ENCODE data around the gene COPZ2.
"Not testable (repeated sequence)": the region's sequence is repeated elsewhere in the genome, so short reads cannot be mapped to it uniquely, and the experiment has no call there.

The COPZ2 gene

GRCh38 chr17:48037036-48037837 is at the start of gene COPZ2:
Gene COPZ2, minus strand, starts transcription at chr17:48037797. Its CDS starts 20 bp downstream, at chr17:48037777.
- DNase-seq = no peak

- DNase-seq = no peak
Observed at GRCh38 chr17:48084932-48085331, 47.3 kb upstream of the COPZ2 start.

- DNase-seq = no peak
Observed at GRCh38 chr17:48081858-48082257, 44.3 kb upstream of the COPZ2 start.

GRCh38 chr17:48077152-48077551 is 39.6 kb upstream of the COPZ2 start:
- DNase-seq = not testable (repeated sequence)

GRCh38 chr17:48074322-48075081 is 36.9 kb upstream of the COPZ2 start:
- peak; percentile 59 for DNase-seq

- not testable (repeated sequence) for DNase-seq
Observed at GRCh38 chr17:48073566-48074094, 36.0 kb upstream of the COPZ2 start.

GRCh38 chr17:48072811-48073210 is 35.2 kb upstream of the COPZ2 start:
- not testable (repeated sequence) for DNase-seq

GRCh38 chr17:48071654-48072053 is 34.1 kb upstream of the COPZ2 start:
- no peak for DNase-seq

- no peak for DNase-seq
Observed at GRCh38 chr17:48070195-48070594, 32.6 kb upstream of the COPZ2 start.

GRCh38 chr17:48068491-48068961 is 30.9 kb upstream of the COPZ2 start:
- DNase-seq = no peak

GRCh38 chr17:48067808-48068207 is 30.2 kb upstream of the COPZ2 start:
- DNase-seq = not testable (repeated sequence)

- no peak for DNase-seq
Observed at GRCh38 chr17:48067245-48067644, 29.6 kb upstream of the COPZ2 start.

GRCh38 chr17:48066656-48067055 is 29.1 kb upstream of the COPZ2 start:
- no peak for DNase-seq

GRCh38 chr17:48066192-48066591 is 28.6 kb upstream of the COPZ2 start:
- no peak for DNase-seq

GRCh38 chr17:48064638-48065037 is 27.0 kb upstream of the COPZ2 start:
- no peak for DNase-seq

GRCh38 chr17:48062273-48062672 is 24.7 kb upstream of the COPZ2 start:
- no peak for DNase-seq

- DNase-seq = no peak
Observed at GRCh38 chr17:48060249-48060648, 22.7 kb upstream of the COPZ2 start.

GRCh38 chr17:48059125-48059668 is 21.6 kb upstream of the COPZ2 start:
- no peak for DNase-seq

- no peak for DNase-seq
Observed at GRCh38 chr17:48058393-48059124, 21.0 kb upstream of the COPZ2 start.

- no peak for DNase-seq
Observed at GRCh38 chr17:48057626-48058025, 20.0 kb upstream of the COPZ2 start.

- DNase-seq = no peak
Observed at GRCh38 chr17:48056879-48057278, 19.3 kb upstream of the COPZ2 start.

GRCh38 chr17:48056246-48056745 is 18.7 kb upstream of the COPZ2 start:
- no peak for DNase-seq

Data from NCI-H345 (cell line).